ENCODE data around the gene SGSM1.
A peak's percentile ranks its signal among the peaks of the same experiment; 100 is the strongest.

SGSM1 gene

GRCh38 chr22:24975125-24975640 is 169.2 kb downstream of the SGSM1 start:
- FAIRE-seq (peak; percentile 81), DNase-seq (ENCODE audit: low spot score) (no peak)

- DNase-seq (ENCODE audit: low spot score) (no peak), FAIRE-seq (no peak)
These were observed 169.9 kb downstream of the SGSM1 start for GRCh38 chr22:24975813-24976341.

DNA sequence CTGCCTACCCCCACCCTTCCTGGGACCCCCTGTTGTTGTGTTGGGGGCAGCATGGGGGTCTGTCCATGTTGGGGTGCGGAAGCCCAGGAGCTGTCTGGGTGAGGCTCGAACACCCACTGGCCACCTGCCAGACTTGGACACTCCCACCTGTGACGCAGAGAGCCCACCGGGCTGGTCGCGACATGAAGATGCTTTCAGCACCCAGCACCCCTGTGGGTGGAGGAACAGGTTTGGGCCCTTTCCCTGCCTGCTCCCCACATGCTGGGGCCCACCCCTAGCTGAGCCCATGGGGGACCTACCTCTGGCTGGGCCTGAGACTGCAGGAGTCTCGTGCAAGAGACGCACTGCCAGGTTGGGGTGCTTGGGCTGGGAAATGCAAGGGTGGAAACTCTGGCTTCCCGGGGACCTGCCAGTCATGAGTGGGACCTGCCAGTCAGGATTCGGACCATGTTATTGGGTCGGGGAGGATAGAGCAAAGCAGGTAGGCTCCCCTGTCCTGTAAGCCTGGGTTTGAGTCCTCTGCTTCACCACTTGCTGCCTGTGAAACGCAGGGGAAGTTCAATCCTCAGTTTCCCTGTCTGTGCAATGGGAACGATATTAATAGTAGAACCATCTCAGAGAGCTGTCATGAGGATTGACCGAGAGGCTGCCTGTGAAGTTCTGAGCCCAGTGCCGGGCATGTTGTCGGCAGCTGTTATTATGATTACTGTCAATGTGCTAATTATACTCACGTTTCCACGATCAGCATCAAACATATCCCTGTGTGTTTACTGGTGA is 170.6 kb downstream of the SGSM1 start:
- no peak for DNase-seq (ENCODE audit: low spot score)
- peak; percentile 98 for FAIRE-seq

Data from urothelium cell line (cell line).